IPS-18c (cell line): Measurements from ENCODE around the gene SDSL.

ENCODE experiments used
- H3K4me3 ChIP-seq: 2 replicates; pipeline ENCODE4 v1.7.0; 2013; ENCODE audit warnings: low read depth, mild to moderate bottlenecking, low read length, moderate library complexity; ENCODE audit not compliant: insufficient read depth
- H3K9me3 ChIP-seq: one replicate; pipeline ENCODE4 v1.6.1; 2013; ENCODE audit warnings: mild to moderate bottlenecking, low read length, moderate library complexity; ENCODE audit not compliant: control insufficient read depth, insufficient read depth

The SDSL gene

DNA sequence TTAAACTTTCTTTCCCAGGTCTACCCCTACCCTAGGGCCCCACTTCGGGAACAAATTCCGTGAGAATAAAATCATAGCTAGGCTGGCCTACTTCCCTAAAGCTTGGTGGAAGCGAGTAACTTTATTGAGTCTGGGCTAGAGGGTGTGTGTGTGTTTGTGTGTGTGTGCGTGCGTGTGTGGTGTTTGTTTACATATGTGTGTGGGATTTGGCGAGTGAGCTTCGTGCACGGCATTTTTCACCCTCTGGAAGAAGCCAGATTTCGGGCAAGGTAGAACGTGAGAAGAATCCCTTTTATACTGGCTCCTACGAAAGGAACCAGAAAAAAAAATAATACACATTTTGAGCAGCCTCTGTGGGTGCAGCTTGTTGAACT lies 57.0 kb downstream of the SDSL start:
- peak overlapping the region; percentile 49 for H3K4me3 ChIP-seq

DNA sequence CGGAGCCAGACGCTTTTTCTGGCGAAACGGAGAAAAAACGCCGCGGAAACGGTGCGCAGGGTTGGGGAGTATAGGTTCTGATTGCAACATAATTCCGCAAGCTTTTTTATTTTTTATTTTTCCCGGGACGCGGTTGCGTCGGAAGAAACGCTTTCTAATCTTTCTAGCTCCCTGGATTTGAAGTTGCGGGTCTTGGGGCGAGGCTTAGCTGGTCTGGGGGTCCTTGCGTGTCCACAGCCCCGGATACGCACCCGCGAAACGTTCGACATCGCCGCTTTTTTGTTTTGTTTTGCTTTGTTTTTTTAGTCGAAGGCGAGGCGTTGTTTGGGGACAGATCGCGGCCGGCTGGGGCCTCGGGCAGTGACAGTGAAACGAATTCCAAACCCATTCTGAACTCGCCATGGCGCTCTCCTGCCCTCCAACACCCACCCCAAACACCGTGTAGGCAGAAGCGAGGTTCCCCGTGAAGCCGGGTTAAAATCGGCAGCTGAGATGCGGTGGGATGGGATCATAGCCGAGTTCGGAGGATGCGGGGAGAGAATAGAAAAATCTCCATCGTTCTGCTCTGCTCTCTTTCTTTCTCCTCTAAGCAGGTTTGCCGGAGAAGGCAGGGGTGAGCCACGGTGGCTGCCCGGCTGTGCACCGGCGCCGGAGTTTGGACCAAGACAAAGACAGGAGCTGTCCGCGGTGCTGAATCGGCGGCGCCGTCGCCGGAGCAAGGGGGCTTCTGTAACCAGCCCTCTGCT lies 57.6 kb downstream of the SDSL start:
- Histone ChIP-seq H3K9me3 (no peaks in the 10 kb centered on the region), H3K4me3 (peak overlapping the region; percentile 49; the same call in 1 of the 2 replicates)

More for the DNA sequence above, 57.0 kb downstream of the SDSL start:
- no peaks in the 10 kb centered on the region for H3K9me3 ChIP-seq

DNA sequence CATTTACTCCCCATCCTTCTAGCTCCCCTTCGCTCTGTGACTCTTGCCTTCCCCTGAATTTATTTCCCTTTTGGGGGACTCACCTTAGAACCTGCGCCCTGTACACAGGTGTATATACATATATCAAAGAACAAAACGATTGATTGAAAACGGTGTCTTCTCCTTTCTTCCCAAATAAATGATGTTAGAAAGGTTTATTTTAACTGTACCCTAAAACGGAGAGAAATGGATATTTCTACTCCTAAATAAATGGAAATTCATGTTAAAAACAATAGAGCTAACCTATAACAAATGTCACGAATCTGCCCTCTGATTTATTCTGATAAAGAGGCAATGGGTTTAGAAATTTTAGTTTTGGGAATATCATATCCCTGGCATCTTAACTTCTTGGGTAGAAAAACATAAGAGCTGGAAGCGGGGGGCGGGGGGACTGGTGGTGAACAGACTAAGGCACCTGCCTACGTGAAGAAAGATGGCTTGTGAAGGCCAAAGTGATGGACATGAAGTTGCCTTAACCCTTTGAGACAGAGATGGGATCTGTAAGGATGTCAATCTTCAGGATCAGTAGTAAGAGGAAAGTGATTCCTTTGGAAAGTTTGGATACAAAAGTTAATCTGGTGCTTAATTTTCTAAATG lies 58.3 kb downstream of the SDSL start:
- H3K4me3 ChIP-seq = no peak overlapping the region
- no peaks in the 10 kb centered on the region for H3K9me3 ChIP-seq

DNA sequence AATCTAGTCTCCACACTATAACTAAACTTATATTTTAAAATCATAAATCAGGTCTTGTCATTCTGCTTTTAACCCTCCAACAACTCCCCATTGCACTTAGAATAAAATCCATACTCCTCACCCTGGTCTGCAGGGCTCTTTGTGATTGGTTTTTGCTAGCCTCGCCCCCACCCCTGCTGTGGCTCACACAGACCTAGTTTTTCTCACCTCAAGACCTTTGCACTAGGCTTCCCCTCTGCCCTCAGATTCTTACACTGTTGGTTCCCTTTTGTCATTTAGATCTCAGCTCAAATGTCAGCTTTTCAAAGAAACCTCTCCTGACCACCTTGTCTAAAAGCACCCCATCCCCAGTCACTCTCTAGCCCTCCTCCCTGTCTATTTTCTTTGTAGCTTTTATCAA lies 60.2 kb downstream of the SDSL start:
- no peaks in the 10 kb centered on the region for H3K9me3 ChIP-seq
- no peak overlapping the region for H3K4me3 ChIP-seq

DNA sequence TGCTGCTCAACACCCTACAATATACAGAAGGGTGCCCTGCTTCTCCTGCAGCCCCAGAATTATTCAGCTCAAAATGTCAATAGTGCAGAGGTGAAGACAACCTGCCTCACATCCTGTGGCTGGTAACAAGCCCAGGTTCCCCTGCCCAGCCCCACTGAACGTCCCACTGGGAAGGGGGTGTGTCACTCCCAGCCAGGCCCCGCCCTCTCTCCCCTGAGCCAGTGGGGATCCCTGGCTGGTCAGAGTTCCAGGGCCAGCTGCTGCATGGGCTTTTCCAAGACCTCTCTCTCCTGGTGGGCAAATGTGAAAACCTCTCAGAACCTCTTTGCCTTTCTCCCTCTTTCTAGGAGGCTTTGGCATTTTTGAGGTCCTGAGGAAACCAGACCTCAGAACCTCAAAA lies 63.1 kb downstream of the SDSL start:
- Histone ChIP-seq H3K9me3 (no peaks in the 10 kb centered on the region), H3K4me3 (no peak overlapping the region)

DNA sequence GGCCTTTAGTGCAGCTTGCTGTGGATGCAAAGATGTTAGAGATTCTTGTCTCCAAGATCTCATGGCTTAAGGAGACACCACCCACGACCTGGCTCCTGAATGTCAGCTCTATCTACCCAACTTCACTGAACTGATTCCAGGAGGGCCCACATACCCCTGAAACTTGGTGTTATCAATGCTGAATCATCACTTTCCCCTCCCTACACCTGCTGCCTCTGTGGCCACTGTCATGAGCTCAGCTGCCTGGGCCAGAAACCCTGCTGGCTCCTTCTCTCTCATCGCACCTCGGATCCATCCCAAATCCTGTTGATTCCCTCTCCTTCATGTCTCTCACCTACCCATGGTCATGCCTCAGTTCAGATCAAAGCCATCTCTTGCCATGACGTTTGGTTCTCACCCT lies 64.5 kb downstream of the SDSL start:
- Histone ChIP-seq H3K9me3 (peaks cover 1% of the 10 kb centered on the region), H3K4me3 (no peak overlapping the region)
